Ascending aorta (tissue), 2 donors: Measurements from ENCODE around the gene DIO3. TPM values are rescaled to one million over a fixed set of nuclear protein-coding genes. Genes with fewer than 3 reads are reported as not detected.

Experiments used
- DNase-seq, 2 donors: peaks; one replicate each; pipeline ENCODE4 v3.0.0-alpha.2; 2019; ENCODE audit warnings: low spot score in 2 of 2
- H3K27ac ChIP-seq, 2 donors: fragments of 200-600 bp; sonication (generic); one replicate each; pipeline ENCODE4 v1.5.1; 2016 to 2017; ENCODE audit warnings: mild to moderate bottlenecking in 1 of 2
- H3K27me3 ChIP-seq: fragments of 200-600 bp; sonication (generic); one replicate; pipeline ENCODE4 v1.5.1; 2017
- H3K36me3 ChIP-seq, 2 donors: fragments of 200-600 bp; sonication (generic); one replicate each; pipeline ENCODE4 v1.5.1; 2016
- H3K4me1 ChIP-seq, 2 donors: fragments of 200-600 bp; sonication (generic); one replicate each; pipeline ENCODE4 v1.5.1; 2016 to 2017; ENCODE audit warnings: mild to moderate bottlenecking in 1 of 2
- H3K4me3 ChIP-seq, 2 donors: fragments of 200-600 bp; sonication (generic); one replicate each; pipeline ENCODE4 v1.5.1; 2016 to 2017; ENCODE audit warnings: mild to moderate bottlenecking in 1 of 2
- H3K9me3 ChIP-seq, 2 donors: fragments of 200-600 bp; sonication (generic); one replicate each; pipeline ENCODE4 v1.5.1; 2016
- CTCF ChIP-seq, 3 experiments: fragments of 200-600 bp in 2 of 3; fragments of 450-650 bp in 1 of 3; sonication (generic) in 2 of 3; IDR thresholded peaks; one replicate each; pipeline ENCODE4 v1.5.1; 2016 to 2019; ENCODE audit warnings: antibody characterized with exemption in 3 of 3, mild to moderate bottlenecking in 1 of 3, moderate library complexity in 1 of 3
- intact Hi-C: fragments of 100-400 bp; cut with DNase I; formaldehyde crosslinking; loops from one replicate; pipeline ENCODE4 v1.15.1; 2023
- total RNA-seq: library from RNA; depleted of rRNA; stranded (reverse); fragments of >200 nt; gene quantifications from one replicate; pipeline ENCODE4 v1.1.0, GENCODE V29; 2016

Gene DIO3
- total RNA-seq, 1 donor from 2014 or later = not detected

GRCh38 chr14:101595349-101595748, 34.1 kb downstream of the DIO3 start:
- Histone ChIP-seq H3K4me1 (no peaks in the 10 kb centered on the region), H3K27ac (no peak overlapping the region), H3K9me3 (peaks cover 0 to 3% of the 10 kb centered on the region in 2 donors), H3K4me3 (no peak overlapping the region), H3K36me3 (no peaks in the 10 kb centered on the region), H3K27me3 (no peaks in the 10 kb centered on the region)
- TF ChIP-seq CTCF (IDR thresholded peaks at IDR 0.05) = no peak
- DNase-seq = no peak
- intact Hi-C loops = no loop called here

- no peak overlapping the region for H3K4me3 ChIP-seq
- H3K9me3 ChIP-seq = peaks cover 0 to 3% of the 10 kb centered on the region in 2 donors
- H3K27ac ChIP-seq = no peak overlapping the region
- no peaks in the 10 kb centered on the region for H3K36me3 ChIP-seq
- no peak for DNase-seq
- H3K27me3 ChIP-seq = no peaks in the 10 kb centered on the region
- intact Hi-C loops = no loop called here
- no peaks in the 10 kb centered on the region for H3K4me1 ChIP-seq
- TF ChIP-seq CTCF (IDR thresholded peaks at IDR 0.05) = no peak
These were observed 34.8 kb downstream of the DIO3 start for GRCh38 chr14:101595887-101596721.

- no peak for TF ChIP-seq CTCF (IDR thresholded peaks at IDR 0.05)
- no peaks in the 10 kb centered on the region for H3K36me3 ChIP-seq
- no peak overlapping the region for H3K4me3 ChIP-seq
- no peaks in the 10 kb centered on the region for H3K4me1 ChIP-seq
- H3K9me3 ChIP-seq = peaks cover 0 to 3% of the 10 kb centered on the region in 2 donors
- intact Hi-C loops = no loop called here
- no peak for DNase-seq
- H3K27me3 ChIP-seq = no peaks in the 10 kb centered on the region
- no peak overlapping the region for H3K27ac ChIP-seq
These were observed 35.4 kb downstream of the DIO3 start for GRCh38 chr14:101596742-101597141.

GRCh38 chr14:101598159-101598558, 36.9 kb downstream of the DIO3 start:
- Histone ChIP-seq H3K4me1 (no peaks in the 10 kb centered on the region), H3K9me3 (peaks cover 0 to 3% of the 10 kb centered on the region in 2 donors), H3K4me3 (no peak overlapping the region), H3K27me3 (no peaks in the 10 kb centered on the region), H3K36me3 (no peaks in the 10 kb centered on the region), H3K27ac (no peak overlapping the region)
- no peak for DNase-seq
- intact Hi-C loops = no loop called here
- TF ChIP-seq CTCF (IDR thresholded peaks at IDR 0.05) = no peak

GRCh38 chr14:101598571-101599233, 37.4 kb downstream of the DIO3 start:
- DNase-seq = no peak
- no peaks in the 10 kb centered on the region for H3K4me1 ChIP-seq
- no peak overlapping the region for H3K4me3 ChIP-seq
- peaks cover 0 to 3% of the 10 kb centered on the region in 2 donors for H3K9me3 ChIP-seq
- intact Hi-C loops = no loop called here
- no peaks in the 10 kb centered on the region for H3K36me3 ChIP-seq
- no peak for TF ChIP-seq CTCF (IDR thresholded peaks at IDR 0.05)
- no peak overlapping the region for H3K27ac ChIP-seq
- no peaks in the 10 kb centered on the region for H3K27me3 ChIP-seq
